GM21381 (cell line): ENCODE data around the gene MEX3D.

ENCODE experiments used
- ATAC-seq: cut with Tn5 transposase; IDR thresholded peaks from one replicate; pipeline ENCODE4 v1.9.1; 2021; ENCODE audit warnings: mild to moderate bottlenecking, moderate library complexity; ENCODE audit not compliant: unreplicated experiment

Gene MEX3D

DNA sequence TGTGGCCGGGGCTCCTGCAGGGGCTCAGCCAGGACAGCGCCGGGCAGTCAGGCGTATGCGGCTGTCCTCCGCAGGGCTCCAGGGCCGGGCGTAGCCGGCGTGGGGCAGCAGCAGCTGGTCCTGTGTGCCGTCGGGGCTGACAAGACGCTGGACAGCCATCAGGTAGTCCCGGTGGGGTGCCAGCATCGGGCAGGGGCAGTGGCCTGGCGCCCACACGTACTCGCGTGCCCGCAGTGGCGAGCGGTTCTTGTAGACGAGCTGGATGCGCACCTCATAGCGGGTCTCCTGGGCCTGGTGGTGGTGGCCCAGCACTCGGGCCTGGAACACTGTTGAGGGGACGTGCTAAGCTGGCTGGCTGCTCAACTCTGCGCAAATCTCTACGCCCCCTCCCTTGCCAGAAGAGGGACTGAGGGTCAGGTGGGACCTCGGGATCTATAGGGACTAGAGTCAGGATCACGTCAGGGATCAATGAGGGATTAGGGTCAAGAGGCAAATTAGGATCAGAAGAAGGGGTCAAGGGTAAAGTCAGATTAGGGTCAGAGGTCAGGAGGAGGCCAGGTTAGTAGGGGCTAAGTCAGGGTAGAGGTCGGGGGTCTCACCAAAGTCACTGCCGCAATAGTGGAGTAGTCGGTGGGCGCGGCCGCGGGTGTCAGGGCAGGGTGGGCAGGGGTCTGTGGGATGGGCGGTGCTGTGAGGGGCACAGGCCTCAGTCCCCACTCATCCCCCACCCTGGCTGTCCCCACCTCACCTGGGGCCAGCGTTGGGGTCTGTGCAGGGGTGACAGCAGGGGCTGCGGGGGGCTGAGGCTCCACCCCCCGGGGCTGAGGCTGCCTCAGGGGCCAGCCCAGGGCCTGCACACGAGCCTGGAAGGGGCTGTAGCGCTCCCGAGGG lies 61.9 kb downstream of the MEX3D start:
- ATAC-seq, result no peak

DNA sequence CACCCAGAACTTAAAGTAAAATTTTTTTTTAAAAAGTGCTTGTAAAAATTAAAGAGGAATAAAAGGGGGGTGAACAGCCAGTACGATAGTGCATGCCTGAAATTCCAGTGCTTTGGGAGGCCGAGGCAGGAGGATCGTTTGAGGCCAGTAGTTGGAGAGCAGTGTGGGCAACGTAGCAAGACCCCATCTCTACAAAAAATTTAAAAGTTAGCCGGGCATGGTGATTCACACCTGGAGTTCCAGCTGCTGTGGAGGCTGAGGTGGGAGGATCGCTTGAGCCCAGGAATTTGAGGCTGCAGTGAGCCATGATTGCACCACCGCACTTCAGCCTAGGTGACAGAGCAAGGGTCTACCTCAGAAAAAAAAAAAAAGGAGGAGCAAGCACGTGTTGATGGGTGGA lies 63.1 kb downstream of the MEX3D start:
- ATAC-seq, result no peak
